Smooth muscle cell of the brain vasculature (primary cell): ENCODE data around the gene GABPB2.

Experiments used
- DNase-seq: peaks from one replicate; pipeline ENCODE4 v3.0.0-alpha.2; 2012; ENCODE audit warnings: low read depth, low spot score

Gene GABPB2

DNA sequence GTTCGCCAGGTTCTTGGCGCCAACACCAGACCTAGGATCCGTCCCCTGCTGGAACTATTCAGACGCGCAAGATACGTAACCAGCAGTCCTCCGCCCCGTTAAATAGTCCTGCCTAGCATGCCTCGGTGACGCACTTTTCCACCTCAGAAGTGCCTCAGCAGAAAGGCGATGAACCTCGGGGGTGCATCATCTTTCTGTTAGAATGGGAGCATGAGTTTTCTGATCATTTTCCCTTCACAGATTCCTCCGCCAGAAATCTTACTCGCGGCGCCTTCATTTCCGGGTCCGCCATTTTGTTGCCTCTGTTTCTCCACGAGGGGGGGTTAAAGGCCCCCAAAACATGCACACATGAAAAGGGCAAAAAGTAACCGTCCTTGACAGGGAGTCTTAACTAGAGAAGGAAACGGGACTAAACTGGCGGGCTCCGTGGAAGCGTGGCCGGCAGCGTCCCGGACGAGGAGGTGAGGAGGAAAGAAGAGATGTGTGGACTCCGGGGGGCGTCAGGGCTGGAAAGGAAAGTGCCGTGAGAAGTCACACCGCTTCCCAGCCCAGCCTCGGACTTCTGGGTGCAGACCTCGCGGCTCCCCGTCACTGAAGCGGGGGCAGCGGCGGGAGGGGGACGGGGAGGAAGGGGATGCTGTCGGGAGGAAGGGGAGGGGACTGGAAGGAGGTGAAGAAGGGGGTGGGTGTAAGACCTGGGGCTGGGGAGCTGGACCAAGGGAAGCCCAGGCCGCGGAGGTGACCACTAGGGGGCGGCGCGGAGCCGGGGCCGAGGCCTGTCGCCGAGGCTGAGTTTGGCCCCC, at the start of gene GABPB2:
TSS of gene GABPB2 (plus strand) at position 288 of the 803 bp plus-strand sequence. CDS start 17,429 bp downstream, outside the sequence.
- peak; percentile 89 for DNase-seq

DNA sequence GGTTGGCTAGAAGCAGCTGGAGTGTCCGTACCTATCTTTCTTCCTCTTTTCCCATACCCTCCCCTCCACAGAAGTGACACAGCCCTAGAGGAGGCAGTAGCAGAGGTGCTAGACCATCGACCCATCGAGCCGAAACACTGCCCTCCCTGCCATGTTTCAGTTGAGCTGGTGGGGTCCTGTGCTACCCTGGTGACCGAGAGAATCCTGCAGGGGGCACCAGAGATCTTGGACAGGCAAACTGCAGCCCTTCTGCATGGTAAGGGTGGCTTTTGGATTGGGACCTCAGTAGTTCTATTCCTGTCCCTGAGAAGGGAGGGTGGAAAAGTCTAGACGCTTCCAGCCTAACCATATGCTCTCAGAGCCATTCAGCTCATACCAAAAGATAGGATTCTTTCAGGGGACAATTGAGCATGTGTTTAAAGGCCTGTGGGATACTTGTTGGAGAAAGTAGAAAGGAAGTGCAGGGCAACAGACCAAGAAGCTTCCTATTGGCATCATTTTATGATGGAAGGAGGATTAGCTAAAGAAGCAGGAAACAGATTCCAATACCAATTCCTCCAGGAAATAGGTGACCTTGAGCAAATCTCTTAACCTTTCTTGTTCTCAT, 45.9 kb upstream of the GABPB2 start:
- no peak for DNase-seq

DNA sequence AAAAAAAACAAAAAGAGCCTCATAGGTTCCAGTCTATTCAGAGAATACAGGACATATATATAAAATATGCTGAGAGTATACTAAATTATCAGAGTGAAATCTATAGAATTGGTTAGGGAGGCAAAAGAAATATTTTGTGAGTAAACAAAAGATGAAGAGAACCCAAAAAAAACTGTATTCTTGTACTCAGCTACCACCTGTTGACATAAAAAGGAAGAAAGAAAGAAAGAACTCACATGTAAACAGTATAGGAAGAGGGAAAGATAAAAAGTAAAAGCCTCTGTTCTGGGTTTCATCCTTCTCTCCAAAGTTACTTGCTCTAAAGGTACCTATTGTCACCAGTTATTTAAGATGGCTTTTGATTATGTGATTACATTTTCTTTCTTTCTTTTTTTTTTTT, 44.1 kb upstream of the GABPB2 start:
- DNase-seq: no peak

DNA sequence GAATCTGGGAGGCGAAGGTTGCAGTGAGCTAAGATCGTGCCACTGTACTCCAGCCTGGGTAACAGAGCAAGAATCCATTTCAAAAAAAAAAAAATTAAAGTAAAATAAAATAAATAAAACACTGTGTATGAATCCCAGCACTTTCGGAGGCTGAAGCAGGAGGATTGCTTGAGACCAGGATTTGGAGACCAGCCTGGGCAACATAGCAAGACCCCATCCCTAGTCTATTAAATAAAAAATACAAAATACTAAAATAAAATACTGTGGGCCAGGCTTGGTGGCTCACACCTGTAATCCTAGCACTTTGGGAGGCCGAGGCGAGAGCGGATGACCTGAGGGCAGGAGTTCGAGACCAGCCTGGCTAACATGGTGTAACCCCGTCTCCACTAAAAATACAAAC, 38.4 kb upstream of the GABPB2 start:
- no peak for DNase-seq

DNA sequence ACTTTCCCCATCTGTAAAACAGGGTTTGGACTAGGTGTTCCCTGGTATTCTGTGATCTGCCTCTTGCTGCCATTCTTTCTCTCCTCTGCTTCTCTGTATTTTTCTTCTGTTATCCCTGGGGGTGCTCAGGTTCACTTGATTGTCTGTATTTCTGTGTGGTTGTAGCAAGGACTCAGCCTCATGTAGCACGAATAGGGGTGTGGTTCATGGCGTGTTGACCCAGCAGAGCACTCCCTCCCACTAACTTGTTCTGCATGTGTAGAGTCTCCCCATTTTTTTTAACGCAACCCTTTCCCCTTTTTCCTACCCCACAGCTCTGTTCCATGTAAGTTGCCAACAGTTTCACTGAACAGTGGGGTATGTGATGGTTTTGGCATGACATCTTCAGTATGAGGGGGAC, 35.4 kb upstream of the GABPB2 start:
- DNase-seq: no peak

DNA sequence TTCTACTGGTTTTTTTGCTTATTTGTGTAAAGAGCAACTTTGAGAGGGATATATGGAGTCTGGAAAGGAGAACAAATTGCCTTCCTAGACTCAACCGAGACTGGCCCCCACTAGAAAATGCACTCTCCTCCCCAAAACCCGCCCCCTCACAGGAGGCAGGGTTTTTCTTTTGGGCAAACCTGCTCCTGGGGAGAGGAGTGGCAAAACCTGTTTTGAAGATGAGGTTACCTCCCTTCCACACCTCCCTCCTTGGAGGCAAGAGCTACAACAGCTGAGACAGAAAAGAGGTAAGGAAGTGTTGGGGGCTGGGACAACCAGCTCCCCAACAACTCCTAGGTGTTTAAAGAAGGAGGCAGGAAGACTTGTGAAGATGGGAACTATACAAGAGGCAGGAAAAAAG, 34.2 kb upstream of the GABPB2 start, which contains the start of gene BNIPL:
TSS of gene BNIPL (plus strand) at position 231 of the 400 bp plus-strand sequence. CDS start at position 371, 140 bp downstream.
- DNase-seq: no peak

DNA sequence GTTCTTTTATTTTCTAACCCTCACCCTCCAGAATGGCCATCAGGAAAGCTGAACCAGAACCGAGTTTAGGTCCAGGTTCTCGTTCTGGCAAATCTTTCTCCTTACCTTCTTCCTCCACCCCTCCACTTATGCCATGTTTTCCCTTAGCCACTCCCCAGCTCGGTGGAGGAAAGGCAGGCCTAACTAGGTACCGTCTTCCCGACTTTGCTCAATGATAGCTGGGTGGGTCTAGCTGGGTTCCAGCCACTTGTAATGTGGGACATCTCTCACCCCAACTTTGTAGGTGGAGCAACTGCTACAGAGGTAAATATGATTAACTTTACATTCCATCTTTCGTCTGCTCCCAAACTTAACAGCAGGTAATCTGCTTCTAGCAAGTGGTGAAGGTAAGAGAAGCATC, 33.5 kb upstream of the GABPB2 start:
- DNase-seq: no peak

DNA sequence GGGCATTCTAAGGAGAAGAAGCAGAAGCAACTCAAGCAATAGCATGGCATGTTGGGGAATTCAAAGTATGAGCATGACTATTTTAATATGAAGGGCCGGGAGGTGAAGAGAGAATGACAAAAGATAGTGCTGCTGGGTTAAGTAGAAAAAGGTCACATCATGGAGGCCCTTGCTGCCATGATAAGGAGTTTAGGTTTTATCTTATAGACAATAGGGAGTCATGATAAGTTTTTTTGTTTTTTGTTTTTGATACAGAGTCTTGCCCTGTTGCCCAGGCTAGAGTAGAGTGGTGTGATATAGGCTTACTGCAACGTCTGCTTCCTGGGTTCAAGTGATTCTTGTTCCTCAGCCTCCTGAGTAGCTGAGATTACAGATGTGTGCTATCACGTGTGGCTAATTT, 31.0 kb upstream of the GABPB2 start:
- no peak for DNase-seq

DNA sequence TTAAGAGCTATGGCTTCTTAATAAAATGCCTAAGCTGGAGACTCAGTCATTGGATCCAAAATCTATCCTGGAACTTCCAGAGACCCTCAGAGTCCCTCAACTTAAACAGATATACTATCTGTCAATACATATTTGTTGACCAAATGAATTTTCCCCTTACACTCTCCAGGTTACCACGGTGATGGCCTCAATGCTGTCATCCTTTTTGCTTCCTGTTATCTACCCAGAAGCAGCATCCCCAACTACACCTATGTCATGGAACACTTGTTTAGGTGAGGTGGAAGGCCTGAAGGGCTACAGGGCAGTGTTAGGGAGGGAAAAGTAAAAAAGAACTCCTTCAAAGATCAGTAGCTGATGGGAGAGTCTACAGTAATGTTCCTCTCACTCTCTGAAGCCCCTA, 27.4 kb upstream of the GABPB2 start:
- no peak for DNase-seq

DNA sequence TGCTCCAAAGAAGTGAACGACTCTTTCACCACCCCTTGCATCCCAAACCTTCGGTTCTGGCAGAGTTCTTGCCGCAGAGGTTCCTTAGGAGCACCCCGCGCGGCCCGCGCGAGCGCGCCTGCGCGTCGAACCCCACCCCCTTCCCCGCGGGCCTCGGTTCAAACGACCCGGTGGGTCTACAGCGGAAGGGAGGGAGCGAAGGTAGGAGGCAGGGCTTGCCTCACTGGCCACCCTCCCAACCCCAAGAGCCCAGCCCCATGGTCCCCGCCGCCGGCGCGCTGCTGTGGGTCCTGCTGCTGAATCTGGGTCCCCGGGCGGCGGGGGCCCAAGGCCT, 23.0 kb upstream of the GABPB2 start, which contains the start of gene C1orf56:
TSS of gene C1orf56 (plus strand) at position 161 of the 334 bp plus-strand sequence. CDS start at position 258, 97 bp downstream.
- no peak for DNase-seq

DNA sequence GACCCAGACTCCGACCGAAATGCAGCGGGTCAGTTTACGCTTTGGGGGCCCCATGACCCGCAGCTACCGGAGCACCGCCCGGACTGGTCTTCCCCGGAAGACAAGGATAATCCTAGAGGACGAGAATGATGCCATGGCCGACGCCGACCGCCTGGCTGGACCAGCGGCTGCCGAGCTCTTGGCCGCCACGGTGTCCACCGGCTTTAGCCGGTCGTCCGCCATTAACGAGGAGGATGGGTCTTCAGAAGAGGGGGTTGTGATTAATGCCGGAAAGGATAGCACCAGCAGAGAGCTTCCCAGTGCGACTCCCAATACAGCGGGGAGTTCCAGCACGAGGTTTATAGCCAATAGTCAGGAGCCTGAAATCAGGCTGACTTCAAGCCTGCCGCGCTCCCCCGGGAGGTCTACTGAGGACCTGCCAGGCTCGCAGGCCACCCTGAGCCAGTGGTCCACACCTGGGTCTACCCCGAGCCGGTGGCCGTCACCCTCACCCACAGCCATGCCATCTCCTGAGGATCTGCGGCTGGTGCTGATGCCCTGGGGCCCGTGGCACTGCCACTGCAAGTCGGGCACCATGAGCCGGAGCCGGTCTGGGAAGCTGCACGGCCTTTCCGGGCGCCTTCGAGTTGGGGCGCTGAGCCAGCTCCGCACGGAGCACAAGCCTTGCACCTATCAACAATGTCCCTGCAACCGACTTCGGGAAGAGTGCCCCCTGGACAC, 22.5 kb upstream of the GABPB2 start:
- no peak for DNase-seq

DNA sequence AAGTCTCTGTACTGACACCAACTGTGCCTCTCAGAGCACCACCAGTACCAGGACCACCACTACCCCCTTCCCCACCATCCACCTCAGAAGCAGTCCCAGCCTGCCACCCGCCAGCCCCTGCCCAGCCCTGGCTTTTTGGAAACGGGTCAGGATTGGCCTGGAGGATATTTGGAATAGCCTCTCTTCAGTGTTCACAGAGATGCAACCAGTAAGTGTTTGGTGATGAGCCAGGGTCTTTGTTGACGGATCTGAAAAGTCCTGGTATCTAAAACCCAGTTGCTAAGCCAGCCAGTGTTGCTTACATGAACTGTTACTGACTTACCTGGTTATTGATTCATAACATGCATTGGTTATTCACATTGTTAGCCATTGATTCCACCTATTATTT, 21.9 kb upstream of the GABPB2 start:
- DNase-seq: no peak

DNA sequence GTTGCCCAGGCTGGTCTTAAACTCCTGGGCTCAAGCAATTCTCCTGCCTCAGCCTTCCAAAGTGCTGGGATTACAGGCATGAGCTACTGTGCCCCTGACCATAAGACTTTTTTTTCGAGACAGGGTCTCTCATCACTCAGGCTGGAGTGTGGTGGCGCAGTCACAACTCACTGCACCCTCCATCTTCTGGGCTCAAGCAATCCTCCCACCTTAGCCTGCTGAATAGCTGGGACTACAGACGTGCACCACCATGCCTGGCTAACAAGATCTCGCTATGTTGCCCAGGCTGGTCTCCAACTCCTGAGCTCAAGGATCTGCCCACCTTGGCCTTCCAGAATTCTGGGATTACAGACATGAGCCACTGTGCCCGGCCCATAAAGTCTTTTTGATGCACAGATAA, 21.1 kb upstream of the GABPB2 start:
- DNase-seq: no peak

DNA sequence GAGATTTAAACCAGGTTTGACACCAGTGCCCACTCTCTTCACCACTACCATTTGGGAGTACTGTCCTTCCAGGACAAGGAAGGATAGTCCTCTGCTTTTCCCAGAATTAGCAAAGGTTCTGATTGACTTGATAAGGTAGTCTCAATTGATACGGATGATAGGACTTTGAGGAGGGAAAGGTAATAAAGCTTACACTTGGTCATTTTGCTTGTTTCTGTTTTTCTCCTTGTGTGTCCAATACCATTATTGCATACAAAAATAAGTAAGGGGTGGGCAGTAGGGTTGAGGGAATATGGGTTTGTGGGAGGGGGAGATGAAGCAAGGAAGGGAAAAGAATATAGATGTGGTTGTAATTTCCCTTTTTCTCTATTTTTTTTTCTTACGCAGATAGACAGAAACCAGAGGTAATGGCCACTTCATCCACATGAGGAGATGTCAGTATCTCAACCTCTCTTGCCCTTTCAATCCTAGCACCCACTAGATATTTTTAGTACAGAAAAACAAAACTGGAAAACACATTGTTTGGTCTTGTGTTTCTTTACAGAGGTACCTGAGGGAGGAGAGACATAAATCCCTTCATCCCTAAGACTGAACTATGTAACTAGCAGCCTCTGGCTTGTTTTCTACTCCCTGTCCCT, 20.4 kb upstream of the GABPB2 start:
- DNase-seq: no peak

DNA sequence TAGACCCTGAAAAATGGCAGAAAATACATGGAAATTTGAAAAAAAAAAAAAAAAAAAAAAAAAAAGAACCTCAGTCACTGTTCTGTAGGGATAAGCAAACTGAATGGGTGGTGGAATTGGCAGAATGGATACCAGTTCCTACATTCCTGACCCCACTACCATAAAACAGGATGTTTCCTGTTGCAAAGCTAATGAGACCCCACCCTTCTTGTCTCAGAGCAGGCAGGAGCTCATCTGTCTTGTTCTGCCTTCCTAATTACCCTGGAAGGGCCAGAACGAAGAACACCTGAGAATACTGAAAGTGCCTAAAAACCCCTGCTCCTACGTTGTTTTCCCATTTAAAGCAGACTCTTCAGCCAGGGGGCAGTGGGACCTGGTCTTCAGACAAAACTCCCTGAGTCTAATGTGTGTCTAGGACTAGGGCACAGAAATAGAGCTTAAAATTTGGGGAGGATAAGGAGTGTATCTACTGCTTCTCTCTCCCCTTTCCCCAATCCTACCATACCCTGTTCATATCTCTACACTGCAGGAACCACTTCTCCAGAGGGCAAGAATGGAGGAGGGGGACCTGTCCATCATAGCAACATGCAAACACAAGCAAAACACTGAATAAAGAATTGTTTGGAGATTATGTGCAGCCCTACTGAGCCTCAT, 19.1 kb upstream of the GABPB2 start:
- no peak for DNase-seq

DNA sequence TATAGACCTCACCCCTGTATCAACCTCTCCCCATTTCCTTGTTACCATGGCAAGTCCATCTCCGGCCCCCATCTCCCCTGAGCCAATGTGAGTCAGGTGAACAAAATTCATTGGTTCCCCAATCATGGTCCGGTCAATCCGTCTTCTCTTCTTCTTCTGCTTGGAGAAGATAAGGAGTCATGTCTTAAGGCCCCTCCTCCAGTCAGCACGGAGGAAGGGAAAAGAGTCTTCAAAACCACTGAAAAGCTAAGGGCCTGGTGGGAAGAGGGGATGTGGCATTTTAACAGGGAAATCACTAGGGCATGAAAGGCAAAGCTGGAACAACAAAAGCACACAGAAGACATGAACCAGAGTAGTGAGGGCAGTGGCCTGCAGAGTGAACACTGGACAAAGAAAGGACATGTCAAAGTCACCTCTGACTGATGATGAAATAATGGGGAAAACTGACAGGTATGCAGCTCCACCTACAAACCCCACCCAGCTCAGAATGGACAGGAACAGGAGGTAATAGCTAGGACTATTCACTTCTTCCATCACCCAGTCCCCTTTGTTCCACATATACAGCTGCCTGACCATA, 15.5 kb upstream of the GABPB2 start:
- no peak for DNase-seq

DNA sequence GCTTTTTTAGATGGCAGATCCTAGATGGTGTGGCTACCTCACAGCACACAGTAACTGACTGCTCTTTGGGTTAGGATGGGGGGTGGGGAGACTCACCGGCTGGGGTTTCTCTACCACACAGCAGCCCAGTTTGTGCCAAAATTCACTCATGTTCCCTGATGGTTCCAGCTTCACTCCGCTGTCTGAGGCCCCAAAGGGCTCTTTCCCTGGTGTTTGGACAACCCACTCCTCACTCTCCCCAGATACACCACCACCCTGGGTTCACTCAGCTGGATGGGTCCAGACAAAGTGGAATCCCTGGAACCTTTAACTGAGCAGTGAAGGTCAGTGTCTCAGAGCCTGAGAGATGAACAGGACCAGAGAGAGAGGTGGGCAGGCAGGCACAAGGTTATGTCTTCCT, 15.0 kb upstream of the GABPB2 start:
- DNase-seq: no peak

DNA sequence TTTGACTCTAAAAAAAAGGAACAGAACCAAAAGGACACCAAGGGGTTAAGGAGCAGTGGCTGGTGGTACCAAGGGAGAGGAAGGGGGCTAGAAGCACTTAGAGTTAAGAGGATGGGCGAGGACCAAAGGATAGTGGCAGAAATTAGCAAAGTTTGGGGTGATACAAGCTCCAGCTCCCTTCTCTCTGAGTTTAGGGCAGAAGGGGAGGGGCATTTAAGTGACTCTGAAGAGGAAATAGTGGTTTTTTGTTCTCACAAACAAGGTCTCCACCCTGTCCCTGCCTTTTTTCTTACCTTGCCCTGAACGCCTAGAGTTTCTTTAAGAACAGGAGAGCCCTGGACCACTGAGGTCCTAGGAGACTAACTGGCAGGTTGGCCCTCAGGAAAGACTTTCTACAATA, 14.4 kb upstream of the GABPB2 start:
- DNase-seq: no peak

DNA sequence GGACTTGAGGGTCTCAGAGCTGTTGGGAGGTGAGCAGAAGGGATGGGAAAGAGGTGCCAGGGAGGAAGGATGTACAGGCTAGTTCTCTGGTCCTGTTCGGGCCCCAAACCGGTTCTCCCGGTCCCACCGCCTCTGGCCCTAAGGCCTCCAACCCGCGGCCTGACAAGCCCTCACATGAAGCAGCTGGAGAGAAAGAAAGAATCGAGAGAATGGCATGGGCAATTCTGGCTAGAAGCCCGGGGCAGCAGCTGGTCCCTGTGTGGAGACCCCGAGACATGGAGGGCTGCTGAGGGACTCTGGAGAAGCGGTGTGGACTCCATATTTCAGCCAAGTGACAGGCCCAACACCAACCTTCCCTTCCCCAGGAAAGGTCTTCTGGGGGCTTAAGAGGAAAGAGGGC, 11.9 kb upstream of the GABPB2 start:
- no peak for DNase-seq

DNA sequence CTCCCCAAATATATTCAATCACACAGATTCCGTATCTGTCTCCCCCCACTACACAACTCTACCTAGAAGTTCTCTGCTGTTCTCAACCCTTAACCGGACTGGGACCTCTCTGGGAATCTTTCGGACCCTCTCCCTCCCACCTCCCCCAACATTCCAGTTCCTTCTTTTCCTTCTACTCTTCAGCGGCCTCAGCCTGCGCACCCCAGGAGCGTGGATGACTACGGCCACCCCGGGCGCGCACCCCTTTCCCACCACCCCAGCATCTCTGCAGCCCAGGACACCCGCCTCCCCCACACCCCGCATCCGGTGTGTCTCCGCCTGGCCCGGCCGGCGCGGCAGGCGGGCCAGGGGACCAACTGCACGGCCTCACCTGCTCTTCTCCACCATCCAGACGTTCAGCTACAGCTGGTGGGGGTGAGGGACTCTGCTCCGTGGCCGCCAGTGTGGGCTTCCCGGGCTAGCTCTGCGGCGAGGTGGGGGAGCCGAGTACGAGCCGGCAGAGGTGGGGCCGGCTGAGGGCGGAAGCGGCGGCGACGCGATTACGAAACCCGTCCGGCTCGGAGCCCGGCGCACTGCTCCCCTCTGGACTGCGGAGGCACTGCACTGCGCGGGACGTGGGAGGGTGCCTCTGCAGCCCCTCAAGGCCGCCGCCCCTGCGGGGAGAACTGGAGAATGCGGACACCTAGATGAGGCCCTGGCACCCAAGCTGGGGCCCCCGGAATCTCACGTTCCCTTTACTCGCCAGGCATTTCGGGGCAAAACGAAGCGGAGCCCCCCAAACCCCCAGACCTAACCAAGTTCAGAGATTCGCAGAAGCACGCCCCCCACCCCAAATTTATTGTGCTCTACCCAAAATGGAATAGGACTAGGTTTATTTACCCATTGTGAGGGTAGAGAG, 11.2 kb upstream of the GABPB2 start, which contains the start of gene CDC42SE1:
TSS of gene CDC42SE1 (minus strand) at position 514 of the 898 bp plus-strand sequence. CDS start 3,892 bp downstream, outside the sequence.
- no peak for DNase-seq
